Measurements from ENCODE around the gene PIKFYVE. TPM values are rescaled to one million over a fixed set of nuclear protein-coding genes. Genes with fewer than 3 reads are reported as not detected.

PIKFYVE gene
- total and polyA plus RNA-seq, 10 of the 15 experiments (the other 5 are each of a cell fraction or from before 2014, with no cell fraction given): 5.2 to 41.7 (median 19.6) TPM

DNA sequence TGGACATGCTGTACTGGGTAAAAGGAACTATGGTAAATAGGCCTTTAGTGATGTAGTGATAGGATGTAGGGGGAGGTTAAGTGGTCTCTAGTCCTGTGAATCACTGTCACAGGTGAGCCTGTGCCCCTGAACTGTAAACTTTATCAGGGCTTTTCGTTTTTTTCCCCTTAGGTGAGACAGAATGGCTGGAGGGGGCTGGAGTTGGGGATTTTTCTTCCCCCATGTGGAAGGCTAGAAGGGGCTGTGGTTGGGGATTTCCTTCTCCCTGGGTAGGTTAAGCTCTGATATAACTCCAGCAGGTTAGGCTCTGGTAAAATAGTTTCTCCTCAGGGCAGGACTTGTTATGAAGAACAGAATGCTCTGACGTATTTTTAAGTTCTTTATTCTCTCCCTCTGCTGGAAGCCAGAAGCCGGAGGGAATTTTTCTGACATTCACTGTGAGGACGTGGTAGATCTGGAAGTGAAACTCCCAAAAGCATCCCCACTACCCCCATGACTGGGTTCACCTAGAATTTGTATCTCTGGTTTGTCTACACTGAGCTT, 28.5 kb downstream of the PIKFYVE start (continued):
- TF ChIP-seq ZNF687 (IDR thresholded peaks at IDR 0.05) (0 out of 2 replicates have a peak, but pooled peaks have one; percentile 11), IKZF1 (conservative IDR thresholded peaks at IDR 0.05) (peak; percentile 79), NFIC (IDR thresholded peaks at IDR 0.05; ENCODE audit: low read depth, low read length) (peak; percentile 16; the same call in 1 of the 2 replicates), CBX5 (IDR thresholded peaks at IDR 0.05; ENCODE audit: low read depth) (0 out of 2 replicates have a peak, but pooled peaks have one; percentile 39), RAD21 (IDR thresholded peaks at IDR 0.05; ENCODE audit: insufficient read depth, low read depth, low read length) (no peak), POU2F2 (IDR thresholded peaks at IDR 0.05; ENCODE audit: borderline replicate concordance, low read depth, low read length) (0 out of 3 replicates have a peak, but pooled peaks have one; percentile 36), EED (IDR thresholded peaks at IDR 0.05; ENCODE audit: low read depth) (peak; percentile 83), EP300 (IDR thresholded peaks at IDR 0.05; ENCODE audit: borderline replicate concordance in 1 of 2, control insufficient read depth in 1 of 2, low read depth in 2 of 2, low read length in 2 of 2) (0 out of 4 replicates have a peak, but pooled peaks of 1 of the 2 experiments have one; percentile 18), REST (IDR thresholded peaks at IDR 0.05; ENCODE audit: low read depth, low read length) (no peak), POLR2AphosphoS5 (IDR thresholded peaks at IDR 0.05; ENCODE audit: low read length) (0 out of 2 replicates have a peak, but pooled peaks have one; percentile 35), IKZF2 (IDR thresholded peaks at IDR 0.05) (peak; percentile 74 to 82), ZSCAN29 (IDR thresholded peaks at IDR 0.05) (0 out of 2 replicates have a peak, but pooled peaks have one; percentile 33)
- TF ChIP-seq, protein P1, sequence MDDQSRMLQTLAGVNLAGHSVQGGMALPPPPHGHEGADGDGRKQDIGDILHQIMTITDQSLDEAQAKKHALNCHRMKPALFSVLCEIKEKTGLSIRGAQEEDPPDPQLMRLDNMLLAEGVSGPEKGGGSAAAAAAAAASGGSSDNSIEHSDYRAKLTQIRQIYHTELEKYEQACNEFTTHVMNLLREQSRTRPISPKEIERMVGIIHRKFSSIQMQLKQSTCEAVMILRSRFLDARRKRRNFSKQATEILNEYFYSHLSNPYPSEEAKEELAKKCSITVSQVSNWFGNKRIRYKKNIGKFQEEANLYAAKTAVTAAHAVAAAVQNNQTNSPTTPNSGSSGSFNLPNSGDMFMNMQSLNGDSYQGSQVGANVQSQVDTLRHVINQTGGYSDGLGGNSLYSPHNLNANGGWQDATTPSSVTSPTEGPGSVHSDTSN (IDR thresholded peaks at IDR 0.05; ENCODE audit: insufficient replicate concordance, low read depth, low read length): no peak

All from GM12878 (cell line).